Vagina (tissue), 2 donors: ENCODE results near the gene EFNA4. TPM values are rescaled to one million over a fixed set of nuclear protein-coding genes. Genes with fewer than 3 reads are reported as not detected.

ENCODE experiments used
- DNase-seq, 2 donors: peaks; one replicate each; pipeline ENCODE4 v3.0.0-alpha.2; 2017; ENCODE audit errors: extremely low spot score in 2 of 2
- H3K27ac ChIP-seq: fragments of 200-600 bp; sonication (generic); one replicate; pipeline ENCODE4 v1.5.1; 2019
- H3K27me3 ChIP-seq: fragments of 200-600 bp; sonication (generic); one replicate; pipeline ENCODE4 v1.5.1; 2019
- H3K36me3 ChIP-seq, 2 donors: fragments of 200-600 bp; sonication (generic); one replicate each; pipeline ENCODE4 v1.5.1; 2017 to 2019
- H3K4me1 ChIP-seq: fragments of 200-600 bp; sonication (generic); one replicate; pipeline ENCODE4 v1.5.1; 2019
- H3K4me3 ChIP-seq, 2 donors: fragments of 200-600 bp; sonication (generic); 1 replicate in 1 of 2; 2 replicates in 1 of 2; pipeline ENCODE4 v1.5.1; 2016 to 2019
- H3K9me3 ChIP-seq: fragments of 200-600 bp; sonication (generic); one replicate; pipeline ENCODE4 v1.5.1; 2019
- POLR2A ChIP-seq, 2 donors: fragments of 450-650 bp; IDR thresholded peaks; one replicate each; pipeline ENCODE4 v1.6.1; 2017; ENCODE audit warnings: antibody characterized with exemption in 2 of 2, mild to moderate bottlenecking in 2 of 2, moderate library complexity in 2 of 2
- POLR2AphosphoS5 ChIP-seq, 2 donors: sonication (generic); formaldehyde crosslinking; IDR thresholded peaks; one replicate each; pipeline ENCODE4 v1.9.0; 2017; ENCODE audit warnings: antibody characterized with exemption in 2 of 2, mild to moderate bottlenecking in 2 of 2, low read depth in 1 of 2; ENCODE audit not compliant: insufficient read depth in 1 of 2
- intact Hi-C: fragments of 100-400 bp; cut with DNase I; formaldehyde crosslinking; loops from one replicate; pipeline ENCODE4 v1.15.1; 2023
- total RNA-seq: library from RNA; depleted of rRNA; stranded (reverse); fragments of >200 nt; gene quantifications from one replicate; pipeline ENCODE4 v1.2.3, GENCODE V29; 2016
- TF ChIP-seq, protein P1 (sequence below), 3 experiments: fragments of 450-650 bp in 2 of 3; fragments of 200-600 bp in 1 of 3; sonication (generic) in 1 of 3; IDR thresholded peaks; one replicate each; pipeline ENCODE4 v1.5.1; 2017 to 2019; ENCODE audit warnings: antibody characterized with exemption in 3 of 3, mild to moderate bottlenecking in 2 of 3, moderate library complexity in 2 of 3

EFNA4 gene, protein sequence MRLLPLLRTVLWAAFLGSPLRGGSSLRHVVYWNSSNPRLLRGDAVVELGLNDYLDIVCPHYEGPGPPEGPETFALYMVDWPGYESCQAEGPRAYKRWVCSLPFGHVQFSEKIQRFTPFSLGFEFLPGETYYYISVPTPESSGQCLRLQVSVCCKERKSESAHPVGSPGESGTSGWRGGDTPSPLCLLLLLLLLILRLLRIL
- 13.8 TPM for total RNA-seq

DNA sequence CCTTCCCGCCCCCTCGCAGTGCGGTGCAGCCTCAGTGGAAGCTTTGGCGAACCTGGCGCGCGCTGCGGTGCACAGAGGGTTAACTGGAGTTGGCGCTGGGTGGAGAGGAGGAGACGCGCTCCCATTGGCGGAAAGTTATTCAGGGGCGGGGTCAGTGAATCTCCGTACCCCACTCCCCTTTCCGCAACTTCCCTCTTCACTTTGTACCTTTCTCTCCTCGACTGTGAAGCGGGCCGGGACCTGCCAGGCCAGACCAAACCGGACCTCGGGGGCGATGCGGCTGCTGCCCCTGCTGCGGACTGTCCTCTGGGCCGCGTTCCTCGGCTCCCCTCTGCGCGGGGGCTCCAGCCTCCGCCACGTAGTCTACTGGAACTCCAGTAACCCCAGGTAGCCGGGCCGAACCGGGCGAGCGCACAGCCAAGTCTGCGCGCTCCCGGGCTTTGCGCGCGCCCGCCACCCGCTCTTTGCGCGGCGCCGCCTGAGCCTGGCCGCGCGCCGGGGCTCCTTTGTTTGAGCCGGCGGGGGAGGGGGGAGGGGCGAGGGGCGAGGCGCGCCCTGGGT, at the start of gene EFNA4:
Gene EFNA4, plus strand, starts transcription at position 191 of the 561 bp plus-strand sequence. Its CDS starts 84 bp downstream, at position 275.
- Histone ChIP-seq H3K27me3 (no peaks in the 10 kb centered on the region), H3K4me3 (peak within 1 kb of the TSS; percentile 71 to 84), H3K27ac (peak within 1 kb of the TSS; percentile 79), H3K9me3 (no peaks in the 10 kb centered on the region), H3K4me1 (peaks cover 34% of the 10 kb centered on the region), H3K36me3 (peaks cover 0 to 23% of the 10 kb centered on the region in 2 donors)
- no peak for DNase-seq
- TF ChIP-seq POLR2A (IDR thresholded peaks at IDR 0.05) (peak in 1 of 2 donors; percentile 7), POLR2AphosphoS5 (IDR thresholded peaks at IDR 0.05; ENCODE audit: insufficient read depth in 1 of 2, low read depth in 1 of 2) (peak; percentile 65 to 74)
- TF ChIP-seq, protein P1, sequence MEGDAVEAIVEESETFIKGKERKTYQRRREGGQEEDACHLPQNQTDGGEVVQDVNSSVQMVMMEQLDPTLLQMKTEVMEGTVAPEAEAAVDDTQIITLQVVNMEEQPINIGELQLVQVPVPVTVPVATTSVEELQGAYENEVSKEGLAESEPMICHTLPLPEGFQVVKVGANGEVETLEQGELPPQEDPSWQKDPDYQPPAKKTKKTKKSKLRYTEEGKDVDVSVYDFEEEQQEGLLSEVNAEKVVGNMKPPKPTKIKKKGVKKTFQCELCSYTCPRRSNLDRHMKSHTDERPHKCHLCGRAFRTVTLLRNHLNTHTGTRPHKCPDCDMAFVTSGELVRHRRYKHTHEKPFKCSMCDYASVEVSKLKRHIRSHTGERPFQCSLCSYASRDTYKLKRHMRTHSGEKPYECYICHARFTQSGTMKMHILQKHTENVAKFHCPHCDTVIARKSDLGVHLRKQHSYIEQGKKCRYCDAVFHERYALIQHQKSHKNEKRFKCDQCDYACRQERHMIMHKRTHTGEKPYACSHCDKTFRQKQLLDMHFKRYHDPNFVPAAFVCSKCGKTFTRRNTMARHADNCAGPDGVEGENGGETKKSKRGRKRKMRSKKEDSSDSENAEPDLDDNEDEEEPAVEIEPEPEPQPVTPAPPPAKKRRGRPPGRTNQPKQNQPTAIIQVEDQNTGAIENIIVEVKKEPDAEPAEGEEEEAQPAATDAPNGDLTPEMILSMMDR (IDR thresholded peaks at IDR 0.05): no peak
- intact Hi-C loops: loop anchor here (2.0 to 10.0 kb wide), 4 partner anchors 21 to 499 kb away; partner anchors contain the start of genes CHRNB2, PMVK and PYGO2

DNA sequence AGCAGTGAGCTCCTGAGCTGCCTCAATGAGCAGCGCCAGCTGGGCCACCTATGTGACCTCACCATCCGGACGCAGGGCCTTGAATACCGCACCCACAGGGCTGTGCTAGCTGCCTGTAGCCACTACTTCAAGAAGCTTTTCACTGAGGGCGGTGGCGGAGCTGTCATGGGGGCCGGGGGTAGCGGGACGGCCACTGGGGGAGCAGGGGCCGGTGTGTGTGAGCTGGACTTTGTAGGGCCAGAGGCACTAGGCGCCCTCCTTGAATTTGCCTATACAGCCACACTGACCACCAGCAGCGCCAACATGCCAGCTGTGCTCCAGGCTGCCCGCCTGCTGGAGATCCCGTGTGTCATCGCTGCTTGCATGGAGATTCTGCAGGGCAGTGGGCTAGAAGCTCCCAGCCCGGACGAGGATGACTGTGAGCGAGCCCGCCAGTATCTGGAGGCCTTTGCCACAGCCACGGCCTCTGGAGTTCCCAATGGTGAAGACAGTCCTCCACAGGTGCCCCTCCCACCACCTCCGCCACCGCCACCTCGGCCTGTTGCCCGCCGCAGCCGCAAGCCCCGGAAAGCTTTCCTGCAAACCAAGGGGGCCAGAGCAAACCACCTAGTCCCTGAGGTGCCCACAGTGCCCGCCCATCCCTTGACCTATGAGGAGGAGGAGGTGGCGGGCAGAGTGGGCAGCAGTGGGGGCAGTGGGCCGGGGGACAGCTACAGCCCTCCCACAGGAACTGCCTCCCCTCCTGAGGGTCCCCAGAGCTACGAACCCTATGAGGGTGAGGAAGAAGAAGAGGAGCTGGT, 48.6 kb upstream of the EFNA4 start:
- TF ChIP-seq, protein P1 (IDR thresholded peaks at IDR 0.05): no peak
- TF ChIP-seq POLR2AphosphoS5 (IDR thresholded peaks at IDR 0.05; ENCODE audit: insufficient read depth in 1 of 2, low read depth in 1 of 2): no peak
- TF ChIP-seq POLR2A (IDR thresholded peaks at IDR 0.05): no peak
- intact Hi-C loops: loop anchor here (5.0 kb wide), 1 partner anchor 53 kb away; the partner anchor contains the start of gene PYGO2
- no peak for DNase-seq
- no peak overlapping the region for H3K4me3 ChIP-seq
- H3K4me1 ChIP-seq: peaks cover 89% of the 10 kb centered on the region
- peak overlapping the region; percentile 99 for H3K27ac ChIP-seq
- H3K27me3 ChIP-seq: no peaks in the 10 kb centered on the region
- no peaks in the 10 kb centered on the region for H3K9me3 ChIP-seq
- H3K36me3 ChIP-seq: peaks cover 0 to 12% of the 10 kb centered on the region in 2 donors

DNA sequence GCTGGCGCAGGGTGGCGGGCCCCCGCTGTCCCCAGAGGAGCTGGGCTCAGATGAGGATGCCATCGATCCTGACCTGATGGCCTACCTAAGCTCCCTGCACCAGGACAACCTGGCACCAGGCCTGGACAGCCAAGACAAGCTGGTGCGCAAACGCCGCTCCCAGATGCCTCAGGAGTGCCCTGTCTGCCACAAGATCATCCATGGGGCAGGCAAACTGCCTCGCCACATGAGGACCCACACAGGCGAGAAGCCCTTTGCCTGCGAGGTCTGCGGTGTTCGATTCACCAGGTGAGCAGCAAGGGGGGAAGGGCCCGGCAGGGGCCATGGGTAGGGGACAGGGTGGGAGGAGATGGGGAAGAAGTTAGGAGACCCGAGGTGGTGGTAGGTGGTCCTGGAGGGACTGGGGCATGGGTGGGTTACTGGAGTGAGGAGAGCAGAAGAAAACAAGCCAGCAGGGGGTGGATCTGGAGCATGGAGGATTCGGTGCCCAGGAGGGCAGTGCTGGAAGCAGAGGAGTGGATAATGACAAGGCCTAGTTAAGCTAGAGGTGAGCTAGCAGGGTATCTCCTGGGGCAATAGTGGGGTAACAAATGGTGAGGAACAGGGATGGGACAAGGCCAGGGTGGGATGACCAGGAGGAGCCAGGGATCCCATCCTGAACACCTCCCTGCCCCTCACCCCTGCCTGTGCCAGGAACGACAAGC, 47.9 kb upstream of the EFNA4 start:
- Histone ChIP-seq H3K4me1 (peaks cover 82% of the 10 kb centered on the region), H3K27me3 (no peaks in the 10 kb centered on the region), H3K36me3 (peaks cover 0 to 12% of the 10 kb centered on the region in 2 donors), H3K27ac (peak overlapping the region; percentile 99), H3K9me3 (no peaks in the 10 kb centered on the region), H3K4me3 (no peak overlapping the region)
- no peak for DNase-seq
- TF ChIP-seq POLR2A (IDR thresholded peaks at IDR 0.05): no peak
- TF ChIP-seq, protein P1 (IDR thresholded peaks at IDR 0.05): no peak
- TF ChIP-seq POLR2AphosphoS5 (IDR thresholded peaks at IDR 0.05; ENCODE audit: insufficient read depth in 1 of 2, low read depth in 1 of 2): no peak
- intact Hi-C loops: loop anchor here (2.0 to 5.0 kb wide), 2 partner anchors 15 to 53 kb away; partner anchors contain the start of gene PYGO2

DNA sequence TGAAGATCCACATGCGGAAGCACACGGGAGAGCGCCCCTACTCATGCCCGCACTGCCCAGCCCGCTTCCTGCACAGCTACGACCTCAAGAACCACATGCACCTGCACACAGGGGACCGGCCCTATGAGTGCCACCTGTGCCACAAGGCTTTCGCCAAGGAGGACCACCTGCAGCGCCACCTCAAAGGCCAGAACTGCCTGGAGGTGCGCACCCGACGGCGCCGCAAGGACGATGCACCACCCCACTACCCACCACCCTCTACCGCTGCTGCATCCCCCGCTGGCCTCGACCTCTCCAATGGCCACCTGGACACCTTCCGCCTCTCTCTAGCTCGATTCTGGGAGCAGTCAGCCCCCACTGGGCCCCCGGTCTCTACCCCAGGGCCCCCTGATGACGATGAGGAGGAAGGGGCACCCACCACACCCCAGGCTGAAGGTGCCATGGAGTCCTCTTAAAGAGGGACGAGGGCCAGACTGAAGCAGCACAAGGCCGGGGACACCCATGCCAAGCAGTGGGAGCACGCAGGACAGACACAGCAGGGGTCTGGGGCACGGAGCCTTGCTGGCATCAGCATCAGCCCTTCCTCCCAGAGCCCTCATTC, 47.2 kb upstream of the EFNA4 start:
- H3K4me1 ChIP-seq: peaks cover 75% of the 10 kb centered on the region
- H3K27ac ChIP-seq: peak overlapping the region; percentile 99
- no peak for DNase-seq
- peaks cover 0 to 12% of the 10 kb centered on the region in 2 donors for H3K36me3 ChIP-seq
- no peaks in the 10 kb centered on the region for H3K27me3 ChIP-seq
- intact Hi-C loops: loop anchor here (2.0 to 5.0 kb wide), 2 partner anchors 16 to 54 kb away; partner anchors contain the start of gene PYGO2
- peak overlapping the region in 1 of 2 donors; percentile 54 for H3K4me3 ChIP-seq
- H3K9me3 ChIP-seq: no peaks in the 10 kb centered on the region
- TF ChIP-seq POLR2A (IDR thresholded peaks at IDR 0.05) (no peak), POLR2AphosphoS5 (IDR thresholded peaks at IDR 0.05; ENCODE audit: insufficient read depth in 1 of 2, low read depth in 1 of 2) (no peak)
- TF ChIP-seq, protein P1 (IDR thresholded peaks at IDR 0.05): no peak
